Spinal cord (tissue), 10 donors: ENCODE data around the gene SMAD7. TPM values are rescaled to one million over a fixed set of nuclear protein-coding genes. Genes with fewer than 3 reads are reported as not detected.
"Not testable (repeated sequence)": the region's sequence is repeated elsewhere in the genome, so short reads cannot be mapped to it uniquely, and the experiment has no call there.

Experiments used
- DNase-seq, 6 donors: peaks; one replicate each; pipeline versions ENCODE4 v3.0.0 to v3.0.0-alpha.2; 2013 to 2015; ENCODE audit warnings: low spot score in 6 of 6, low read depth in 4 of 6
- H3K27ac ChIP-seq: one replicate; pipeline ENCODE4 v1.5.1; 2013; ENCODE audit warnings: low read depth, low read length, control low read depth
- H3K27me3 ChIP-seq: one replicate; pipeline ENCODE4 v1.6.1; 2013; ENCODE audit warnings: low read length; ENCODE audit not compliant: control insufficient read depth, insufficient read depth
- H3K36me3 ChIP-seq: one replicate; pipeline ENCODE4 v1.6.1; 2013; ENCODE audit warnings: low read length; ENCODE audit not compliant: control insufficient read depth, insufficient read depth
- H3K4me1 ChIP-seq: one replicate; pipeline ENCODE4 v1.6.1; 2013; ENCODE audit warnings: low read length; ENCODE audit not compliant: control insufficient read depth, insufficient read depth
- H3K4me3 ChIP-seq: one replicate; pipeline ENCODE4 v1.5.1; 2013; ENCODE audit warnings: low read depth, low read length, control low read depth
- H3K9me3 ChIP-seq: one replicate; pipeline ENCODE4 v1.6.1; 2013; ENCODE audit warnings: low read length; ENCODE audit not compliant: control insufficient read depth, insufficient read depth
- WGBS: methylation state at CpG from one replicate; pipeline ENCODE4 v1.1.5; 2013; ENCODE audit warnings: missing lambda C conversion rate; ENCODE audit not compliant: insufficient coverage; 5-methylcytosine and 5-hydroxymethylcytosine counted together
- polyA plus RNA-seq, 2 donors: library from polyadenylated mRNA; unstranded; fragments of 120-200 nt; gene quantifications; one replicate each; pipeline ENCODE4 v1.2.1, GENCODE V29; 2013; ENCODE audit not compliant: insufficient read length in 2 of 2
- total RNA-seq, 2 donors: library from RNA; depleted of rRNA in 1 of 2; stranded (reverse); fragments of 120-200 nt in 1 of 2; fragments of >200 nt in 1 of 2; gene quantifications; one replicate each; pipeline versions ENCODE4 v1.2.3 to v1.2.4, GENCODE V29; 2013 to 2014
- donor health status: healthy.

The SMAD7 gene
- total and polyA plus RNA-seq, 4 donors, result 18.5 to 28.8 (median 21.8) TPM

- WGBS, result 62% methylated on average over 15 of the region's 15 CpGs
- H3K27ac ChIP-seq, result no peak overlapping the region
Measured at GRCh38 chr18:48875942-48876511, 74.7 kb downstream of the SMAD7 start.

GRCh38 chr18:48875314-48875941 lies 75.3 kb downstream of the SMAD7 start:
- Histone ChIP-seq H3K4me3 (no peak overlapping the region), H3K9me3 (no peaks in the 10 kb centered on the region), H3K27me3 (peaks cover 3% of the 10 kb centered on the region), H3K4me1 (peaks cover 26% of the 10 kb centered on the region), H3K27ac (no peak overlapping the region), H3K36me3 (no peaks in the 10 kb centered on the region)
- no peak for DNase-seq
- WGBS, result 95% methylated on average over 17 of the region's 18 CpGs

More at GRCh38 chr18:48875942-48876511, 74.7 kb downstream of the SMAD7 start:
- Histone ChIP-seq H3K9me3 (no peaks in the 10 kb centered on the region), H3K4me3 (no peak overlapping the region), H3K36me3 (no peaks in the 10 kb centered on the region), H3K27me3 (peaks cover 3% of the 10 kb centered on the region), H3K4me1 (peaks cover 26% of the 10 kb centered on the region)
- no peak for DNase-seq

- Histone ChIP-seq H3K36me3 (no peaks in the 10 kb centered on the region), H3K9me3 (no peaks in the 10 kb centered on the region), H3K27ac (no peak overlapping the region), H3K4me1 (peaks cover 26% of the 10 kb centered on the region), H3K27me3 (peaks cover 3% of the 10 kb centered on the region), H3K4me3 (no peak overlapping the region)
- no peak for DNase-seq
- 71% methylated on average over 11 of the region's 15 CpGs for WGBS
Measured at GRCh38 chr18:48874701-48875162, 76.0 kb downstream of the SMAD7 start.

- no peak overlapping the region for H3K27ac ChIP-seq
- DNase-seq, result no peak
- 91% methylated on average over 5 of the region's 5 CpGs for WGBS
- peaks cover 25% of the 10 kb centered on the region for H3K4me1 ChIP-seq
- H3K36me3 ChIP-seq, result no peaks in the 10 kb centered on the region
- H3K4me3 ChIP-seq, result no peak overlapping the region
- H3K9me3 ChIP-seq, result no peaks in the 10 kb centered on the region
- peaks cover 2% of the 10 kb centered on the region for H3K27me3 ChIP-seq
Measured at GRCh38 chr18:48874233-48874632, 76.5 kb downstream of the SMAD7 start.

- Histone ChIP-seq H3K9me3 (no peaks in the 10 kb centered on the region), H3K4me1 (peaks cover 30% of the 10 kb centered on the region), H3K27me3 (no peaks in the 10 kb centered on the region), H3K4me3 (no peak overlapping the region), H3K36me3 (no peaks in the 10 kb centered on the region), H3K27ac (no peak overlapping the region)
- 76% methylated on average over 16 of the region's 20 CpGs for WGBS
- no peak for DNase-seq
Measured at GRCh38 chr18:48872234-48873145, 78.3 kb downstream of the SMAD7 start.

GRCh38 chr18:48871391-48872166 lies 79.2 kb downstream of the SMAD7 start:
- Histone ChIP-seq H3K36me3 (no peaks in the 10 kb centered on the region), H3K27ac (no peak overlapping the region), H3K4me1 (peaks cover 35% of the 10 kb centered on the region), H3K27me3 (no peaks in the 10 kb centered on the region), H3K9me3 (no peaks in the 10 kb centered on the region), H3K4me3 (no peak overlapping the region)
- WGBS, result 90% methylated on average over 18 of the region's 23 CpGs
- DNase-seq, result no peak

GRCh38 chr18:48870926-48871325 lies 79.8 kb downstream of the SMAD7 start:
- H3K27me3 ChIP-seq, H3K36me3 ChIP-seq, DNase-seq, H3K27ac ChIP-seq, H3K4me3 ChIP-seq, H3K9me3 ChIP-seq: not testable (repeated sequence)
- 93% methylated on average over 5 of the region's 13 CpGs for WGBS
- peaks cover 34% of the 10 kb centered on the region for H3K4me1 ChIP-seq
